K562 (cell line): ENCODE measurements around the gene CREB3L2. TPM values are rescaled to one million over a fixed set of nuclear protein-coding genes. Genes with fewer than 3 reads are reported as not detected.

Experiments used
- ATAC-seq: fragments of 200-7000 bp; cut with Tn5 transposase; 3 replicates; pipeline ENCODE4 v1.9.1; 2020; ENCODE audit warnings: moderate library complexity
- BruUV-seq: library from RNA; stranded (reverse); fragments of 400-500 nt; replicated peaks from 2 replicates; lab custom pipeline; 2021; lab: Mats Ljungman, UMichigan
- CTCF ChIA-PET: fragments of 300-600 bp; formaldehyde crosslinking; extraction: SDS; loops from one replicate; lab custom pipeline; 2021; ENCODE audit warnings: low intra/inter-chr PET ratio; lab: Yijun Ruan, JAX
- POLR2A ChIA-PET: fragments of 300-600, 350-650 bp; sonication (Branson Sonifier 250); formaldehyde crosslinking; extraction: SDS; loops from one replicate; lab custom pipeline; 2021; ENCODE audit warnings: antibody characterized with exemption, inconsistent platforms; lab: Yijun Ruan, JAX
- DNase-seq, 4 experiments: peaks; one replicate each; pipeline versions ENCODE4 v3.0.0 to v3.0.0-alpha.2; 2011 to 2018; ENCODE audit warnings: low spot score in 3 of 4, mixed read lengths in 3 of 4; ENCODE audit errors: extremely low read depth in 1 of 4
- FAIRE-seq: peaks from 2 replicates; lab custom pipeline; 2011; peaks lifted over from hg19 to GRCh38; lab: Jason Lieb, UNC
- H2AFZ ChIP-seq: 2 replicates; pipeline ENCODE4 v1.6.0; 2011; ENCODE audit warnings: low read depth, low read length, control low read depth, inconsistent platforms
- H3K27ac ChIP-seq: fragments of 200-600 bp; 3 replicates; pipeline ENCODE4 v1.8.0; 2011; ENCODE audit warnings: low read depth, mild to moderate bottlenecking, control low read depth, inconsistent platforms, low read length, moderate library complexity, mixed read lengths; ENCODE audit errors: extremely low read depth
- H3K27me3 ChIP-seq, 2 experiments: fragments of 300-600 bp in 1 of 2; 2 replicates in 1 of 2; 3 replicates in 1 of 2; pipeline versions ENCODE4 v1.6.0 to v1.8.0; 2011; ENCODE audit warnings: inconsistent platforms in 2 of 2, low read length in 2 of 2, mild to moderate bottlenecking in 1 of 2, mixed read lengths in 1 of 2, moderate library complexity in 1 of 2; ENCODE audit not compliant: control insufficient read depth in 2 of 2, insufficient read depth in 2 of 2
- H3K36me3 ChIP-seq: fragments of 300-600 bp; 3 replicates; pipeline ENCODE4 v1.8.0; 2011; ENCODE audit warnings: mild to moderate bottlenecking, low read length, inconsistent platforms; ENCODE audit not compliant: control insufficient read depth, insufficient read depth
- H3K4me1 ChIP-seq, 2 experiments: fragments of 200-600 bp in 1 of 2; replicated peaks in 1 of 2; 2 replicates in 1 of 2; 3 replicates in 1 of 2; pipeline versions ENCODE4 v1.5.1 to v1.8.0; 2011; ENCODE audit warnings: inconsistent platforms in 2 of 2, low read length in 2 of 2, mild to moderate bottlenecking in 1 of 2, mixed read lengths in 1 of 2, moderate library complexity in 1 of 2; ENCODE audit not compliant: control insufficient read depth in 2 of 2, insufficient read depth in 2 of 2
- H3K4me2 ChIP-seq: 2 replicates; pipeline ENCODE4 v1.6.1; 2011; ENCODE audit warnings: low read length, control low read depth, inconsistent platforms, mixed read lengths; ENCODE audit not compliant: insufficient read depth
- H3K4me3 ChIP-seq: fragments of 200-600 bp; sonication (generic), shearing (Covaris generic); 2 replicates; pipeline ENCODE4 v1.5.1; 2016; ENCODE audit warnings: control low read depth, inconsistent platforms
- H3K79me2 ChIP-seq: fragments of 200-600 bp; 3 replicates; pipeline ENCODE4 v1.8.0; 2011; ENCODE audit warnings: low read length, inconsistent platforms; ENCODE audit not compliant: control insufficient read depth, insufficient read depth
- H3K9ac ChIP-seq, 2 experiments: 2 replicates each; pipeline versions ENCODE4 v1.6.0 to v1.6.1; 2011; ENCODE audit warnings: low read depth in 2 of 2, low read length in 2 of 2, control low read depth in 1 of 2, inconsistent platforms in 1 of 2, mild to moderate bottlenecking in 1 of 2, mixed read lengths in 1 of 2; ENCODE audit not compliant: insufficient read depth in 1 of 2
- H3K9me1 ChIP-seq: one replicate; pipeline ENCODE4 v1.6.0; 2011; ENCODE audit warnings: inconsistent platforms, mild to moderate bottlenecking, low read length, moderate library complexity; ENCODE audit not compliant: control insufficient read depth, insufficient read depth
- H3K9me3 ChIP-seq: replicated peaks from 2 replicates; pipeline ENCODE4 v1.5.1; 2011; ENCODE audit warnings: low read depth, low read length, inconsistent platforms; ENCODE audit not compliant: control insufficient read depth, insufficient read depth
- H4K20me1 ChIP-seq: replicated peaks from 2 replicates; pipeline ENCODE4 v1.6.1; 2011; ENCODE audit warnings: low read length, inconsistent platforms, mixed read lengths; ENCODE audit not compliant: control insufficient read depth, insufficient read depth
- NR1H2 ChIP-seq: sonication (generic); formaldehyde crosslinking; IDR thresholded peaks from 2 replicates; pipeline ENCODE4 v1.4.0; 2020; ENCODE audit warnings: mild to moderate bottlenecking, missing genetic modification reagents
- SMAD4 ChIP-seq: fragments of 250-450 bp; sonication (Bioruptor Pico); conservative IDR thresholded peaks from 2 replicates; pipeline ENCODE4 v1.8.0; 2021; ENCODE audit warnings: inconsistent platforms, mild to moderate bottlenecking, moderate library complexity
- WGBS: fragments of 100-300 bp; shearing (Covaris generic); methylation state at CpG from one replicate; pipeline ENCODE4 v1.1.6; 2016; ENCODE audit warnings: low coverage, mixed read lengths; ENCODE audit not compliant: insufficient coverage; ENCODE audit errors: missing lambda C conversion rate; 5-methylcytosine and 5-hydroxymethylcytosine counted together
- in situ Hi-C: fragments of 300-500 bp; cut with MboI; formaldehyde crosslinking; loops from 4 replicates; pipeline ENCODE4 v1.15.0; 2018; ENCODE audit warnings: inconsistent platforms, mixed read lengths
- intact Hi-C: fragments of 100-400 bp; cut with micrococcal nuclease; formaldehyde crosslinking; loops from 2 replicates; pipeline ENCODE4 v1.14.2; 2022
- polyA plus RNA-seq, 8 experiments: library from polyadenylated mRNA; depleted of rRNA in 4 of 8; stranded (reverse) in 5 of 8; unstranded in 3 of 8; fragments of >200 nt; fragmentation: Nextera tagmentation in 2 of 8; fragmentation: Illumina TruSeq in 1 of 8; extraction: Ambion mirVana in 2 of 8; extraction: Trizol in 1 of 8; gene quantifications; 2 replicates each; pipeline versions ENCODE4 v1.2.1 to v1.2.3, GENCODE V29; 2011 to 2014; ENCODE audit warnings: inconsistent platforms in 1 of 8, missing spikeins in 1 of 8
- total RNA-seq, 7 experiments: library from RNA; depleted of rRNA in 6 of 7; stranded (reverse); fragments of >200 nt in 6 of 7; fragmentation: Illumina TruSeq in 2 of 7; extraction: Trizol in 2 of 7; gene quantifications; 2 replicates each; pipeline versions ENCODE4 v1.2.1 to v1.2.3, GENCODE V29; 2011 to 2021; ENCODE audit warnings: low replicate concordance in 1 of 7
- TF ChIP-seq, protein P1 (sequence below): fragments of 200-800 bp; sonication (Bioruptor generic); IDR thresholded peaks from 2 replicates; pipeline ENCODE4 v1.6.1; 2016; ENCODE audit warnings: missing genetic modification characterization, missing compliant biosample characterization

CREB3L2 gene
- total and polyA plus RNA-seq, 9 of the 15 experiments (the other 6 are each of a cell fraction or from before 2014, with no cell fraction given) = 7.1 to 45.6 (median 15.8) TPM

DNA sequence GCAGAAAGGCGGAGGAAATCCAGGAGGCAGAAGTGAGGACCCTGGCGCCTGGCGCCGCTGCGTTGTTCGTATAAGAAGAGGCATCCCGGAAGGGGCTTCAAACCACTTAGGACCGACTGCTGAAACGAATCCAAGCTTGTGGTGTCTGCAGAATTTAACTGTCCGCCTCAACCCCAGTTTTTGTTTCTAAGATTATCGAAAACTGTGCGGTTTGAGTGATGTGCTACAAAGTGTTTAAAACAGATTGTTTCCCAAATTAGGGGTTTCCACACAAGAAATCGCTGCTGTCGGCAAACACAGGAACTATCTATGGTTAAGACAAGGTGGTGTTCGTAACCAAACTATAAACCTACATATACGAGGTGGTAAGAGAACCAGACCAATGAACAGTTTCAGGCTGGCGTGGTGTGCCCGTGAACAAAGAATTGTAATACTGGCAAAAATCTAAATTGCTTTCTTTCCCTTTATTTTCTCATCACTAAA is 154.3 kb downstream of the CREB3L2 start:
- ATAC-seq (no peak), FAIRE-seq (no peak), DNase-seq (no peak)
- CTCF ChIA-PET = no interaction called here
- WGBS = 37% methylated on average over 18 of the region's 18 CpGs
- no peak overlapping the region for H2AFZ ChIP-seq
- no peaks in the 10 kb centered on the region for H4K20me1 ChIP-seq
- no peaks in the 10 kb centered on the region for H3K9me3 ChIP-seq
- H3K4me2 ChIP-seq = no peak overlapping the region
- no peaks in the 10 kb centered on the region for H3K9me1 ChIP-seq
- peaks cover 37 to 47% of the 10 kb centered on the region in 2 experiments for H3K27me3 ChIP-seq
- no TSS peak for BruUV-seq
- no peaks in the 10 kb centered on the region for H3K36me3 ChIP-seq
- POLR2A ChIA-PET = no interaction called here
- H3K9ac ChIP-seq = no peak overlapping the region
- intact Hi-C loops = no loop called here
- TF ChIP-seq SMAD4 (CRISPR knock-in tag) (no peak), NR1H2 (CRISPR knock-in tag) (no peak)
- TF ChIP-seq, protein P1, sequence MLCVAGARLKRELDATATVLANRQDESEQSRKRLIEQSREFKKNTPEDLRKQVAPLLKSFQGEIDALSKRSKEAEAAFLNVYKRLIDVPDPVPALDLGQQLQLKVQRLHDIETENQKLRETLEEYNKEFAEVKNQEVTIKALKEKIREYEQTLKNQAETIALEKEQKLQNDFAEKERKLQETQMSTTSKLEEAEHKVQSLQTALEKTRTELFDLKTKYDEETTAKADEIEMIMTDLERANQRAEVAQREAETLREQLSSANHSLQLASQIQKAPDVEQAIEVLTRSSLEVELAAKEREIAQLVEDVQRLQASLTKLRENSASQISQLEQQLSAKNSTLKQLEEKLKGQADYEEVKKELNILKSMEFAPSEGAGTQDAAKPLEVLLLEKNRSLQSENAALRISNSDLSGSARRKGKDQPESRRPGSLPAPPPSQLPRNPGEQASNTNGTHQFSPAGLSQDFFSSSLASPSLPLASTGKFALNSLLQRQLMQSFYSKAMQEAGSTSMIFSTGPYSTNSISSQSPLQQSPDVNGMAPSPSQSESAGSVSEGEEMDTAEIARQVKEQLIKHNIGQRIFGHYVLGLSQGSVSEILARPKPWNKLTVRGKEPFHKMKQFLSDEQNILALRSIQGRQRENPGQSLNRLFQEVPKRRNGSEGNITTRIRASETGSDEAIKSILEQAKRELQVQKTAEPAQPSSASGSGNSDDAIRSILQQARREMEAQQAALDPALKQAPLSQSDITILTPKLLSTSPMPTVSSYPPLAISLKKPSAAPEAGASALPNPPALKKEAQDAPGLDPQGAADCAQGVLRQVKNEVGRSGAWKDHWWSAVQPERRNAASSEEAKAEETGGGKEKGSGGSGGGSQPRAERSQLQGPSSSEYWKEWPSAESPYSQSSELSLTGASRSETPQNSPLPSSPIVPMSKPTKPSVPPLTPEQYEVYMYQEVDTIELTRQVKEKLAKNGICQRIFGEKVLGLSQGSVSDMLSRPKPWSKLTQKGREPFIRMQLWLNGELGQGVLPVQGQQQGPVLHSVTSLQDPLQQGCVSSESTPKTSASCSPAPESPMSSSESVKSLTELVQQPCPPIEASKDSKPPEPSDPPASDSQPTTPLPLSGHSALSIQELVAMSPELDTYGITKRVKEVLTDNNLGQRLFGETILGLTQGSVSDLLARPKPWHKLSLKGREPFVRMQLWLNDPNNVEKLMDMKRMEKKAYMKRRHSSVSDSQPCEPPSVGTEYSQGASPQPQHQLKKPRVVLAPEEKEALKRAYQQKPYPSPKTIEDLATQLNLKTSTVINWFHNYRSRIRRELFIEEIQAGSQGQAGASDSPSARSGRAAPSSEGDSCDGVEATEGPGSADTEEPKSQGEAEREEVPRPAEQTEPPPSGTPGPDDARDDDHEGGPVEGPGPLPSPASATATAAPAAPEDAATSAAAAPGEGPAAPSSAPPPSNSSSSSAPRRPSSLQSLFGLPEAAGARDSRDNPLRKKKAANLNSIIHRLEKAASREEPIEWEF (CRISPR knock-in tag) = no peak
- no peak overlapping the region for H3K27ac ChIP-seq
- H3K4me3 ChIP-seq = no peak overlapping the region
- H3K79me2 ChIP-seq = no peaks in the 10 kb centered on the region
- peaks cover 0 to 8% of the 10 kb centered on the region in 2 experiments; a peak in 1 of 5 replicates for H3K4me1 ChIP-seq
- in situ Hi-C loops = no loop called here
